ENCODE measurements around the gene CCNT1. TPM values are rescaled to one million over a fixed set of nuclear protein-coding genes. Genes with fewer than 3 reads are reported as not detected.

Gene CCNT1
- total RNA-seq, 1 experiment from 2014 or later: 50.8 TPM

- no peak overlapping the region for H3K4me2 ChIP-seq
- H3K36me3 ChIP-seq (ENCODE audit: low read depth): no peaks in the 10 kb centered on the region; the same call in 1 of the 2 replicates
- BruUV-seq (replicated peaks): no TSS peak
- H3K27ac ChIP-seq: no peak overlapping the region
- ChIA-PET CTCF (no interaction called here), POLR2A (ENCODE audit: unreplicated experiment) (no interaction called here)
- H3K4me1 ChIP-seq (replicated peaks; ENCODE audit: insufficient read depth): no peaks in the 10 kb centered on the region
- intact Hi-C loops (cut with micrococcal nuclease; ENCODE audit: unreplicated experiment): no loop called here
- no peaks in the 10 kb centered on the region for H4K20me1 ChIP-seq (ENCODE audit: insufficient read depth)
- H3K79me2 ChIP-seq (ENCODE audit: low read depth): no peaks in the 10 kb centered on the region
- no peaks in the 10 kb centered on the region for H3K27me3 ChIP-seq (ENCODE audit: insufficient read depth, low read depth)
- H3K9me3 ChIP-seq (ENCODE audit: insufficient read depth, low read depth): no peaks in the 10 kb centered on the region
- no peak for DNase-seq
- H3K4me3 ChIP-seq: no peak overlapping the region
- H3F3A ChIP-seq (ENCODE audit: insufficient read depth, low read depth): no peaks in the 10 kb centered on the region
- no peaks in the 10 kb centered on the region for H3K9me2 ChIP-seq (ENCODE audit: insufficient read depth)
- no peak overlapping the region for H2AFZ ChIP-seq
- no peak for TF ChIP-seq EZH2 (IDR thresholded peaks at IDR 0.05; ENCODE audit: low read depth)
Measured at GRCh38 chr12:48640854-48641253, 75.7 kb downstream of the CCNT1 start.

- H3F3A ChIP-seq (ENCODE audit: insufficient read depth, low read depth): no peaks in the 10 kb centered on the region
- H2AFZ ChIP-seq: no peak overlapping the region
- ChIA-PET POLR2A (ENCODE audit: unreplicated experiment) (no interaction called here), CTCF (no interaction called here)
- BruUV-seq (replicated peaks): no TSS peak
- no peak overlapping the region for H3K4me3 ChIP-seq
- no peaks in the 10 kb centered on the region for H3K9me2 ChIP-seq (ENCODE audit: insufficient read depth)
- H3K4me2 ChIP-seq: no peak overlapping the region
- no peaks in the 10 kb centered on the region for H3K27me3 ChIP-seq (ENCODE audit: insufficient read depth, low read depth)
- no peaks in the 10 kb centered on the region for H3K4me1 ChIP-seq (replicated peaks; ENCODE audit: insufficient read depth)
- H3K36me3 ChIP-seq (ENCODE audit: low read depth): no peaks in the 10 kb centered on the region; the same call in 1 of the 2 replicates
- no peaks in the 10 kb centered on the region for H4K20me1 ChIP-seq (ENCODE audit: insufficient read depth)
- TF ChIP-seq EZH2 (IDR thresholded peaks at IDR 0.05; ENCODE audit: low read depth) (no peak), CTCF (conservative IDR thresholded peaks at IDR 0.05) (no peak)
- H3K27ac ChIP-seq: no peak overlapping the region
- no peak for DNase-seq
- no peaks in the 10 kb centered on the region for H3K79me2 ChIP-seq (ENCODE audit: low read depth)
- H3K9me3 ChIP-seq (ENCODE audit: insufficient read depth, low read depth): no peaks in the 10 kb centered on the region
- intact Hi-C loops (cut with micrococcal nuclease; ENCODE audit: unreplicated experiment): no loop called here
Measured at GRCh38 chr12:48640428-48640827, 76.1 kb downstream of the CCNT1 start.

Small RNA genes within 50 kb of the gene (microRNA-seq; reads per million reads assigned to microRNA genes)
- 4.7 reads per million for gene MIR1291 (ENCODE audit: borderline number of aligned reads, borderline replicate concordance)

Other genes with a start within 250 kb of the CCNT1 start
- not detected in 2 replicates for gene ANP32D, start 244.1 kb downstream of the CCNT1 start, total RNA-seq (2021)
- gene C12orf54, start 234.2 kb downstream of the CCNT1 start, total RNA-seq (2021): not detected in 2 replicates
- not detected in 2 replicates for gene OR8S1, start 191.1 kb downstream of the CCNT1 start, total RNA-seq (2021)
- not detected in 2 replicates for gene LALBA, start 146.7 kb downstream of the CCNT1 start, total RNA-seq (2021)
- gene KANSL2, start 34.5 kb downstream of the CCNT1 start, total RNA-seq (2021): 21.8 and 28.2 TPM in 2 replicates
- gene ADCY6, start 72.4 kb upstream of the CCNT1 start, total RNA-seq (2021): 48.3 and 61.9 TPM in 2 replicates
- gene CACNB3, start 101.8 kb upstream of the CCNT1 start, total RNA-seq (2021): 35.4 TPM in 2 replicates
- 91.4 and 108 TPM in 2 replicates for gene DDX23, start 135.5 kb upstream of the CCNT1 start, total RNA-seq (2021)
- gene RND1, start 149.2 kb upstream of the CCNT1 start, total RNA-seq (2021): 2.7 and 4.0 TPM in 2 replicates
- 23.5 and 25.5 TPM in 2 replicates for gene FKBP11, start 208.8 kb upstream of the CCNT1 start, total RNA-seq (2021)
- gene ARF3, start 240.8 kb upstream of the CCNT1 start, total RNA-seq (2021): 200 and 205 TPM in 2 replicates